Mesenchymal stem cell (in vitro differentiated cells and primary cell): ENCODE results near the gene LDLRAP1.

Experiments
- DNase-seq: peaks from one replicate; pipeline ENCODE4 v3.0.0-alpha.2; 2013
- H2AFZ ChIP-seq: one replicate; pipeline ENCODE4 v1.6.1; 2013; ENCODE audit warnings: low read depth, mild to moderate bottlenecking, control low read depth, inconsistent platforms, low read length, moderate library complexity
- H2AK5ac ChIP-seq: 2 replicates; pipeline ENCODE4 v1.6.1; 2013; ENCODE audit warnings: low read length, moderate library complexity, mild to moderate bottlenecking, inconsistent platforms; ENCODE audit not compliant: severe bottlenecking
- H2BK120ac ChIP-seq: one replicate; pipeline ENCODE4 v1.6.1; 2013; ENCODE audit warnings: low read depth, mild to moderate bottlenecking, inconsistent platforms, low read length, moderate library complexity
- H2BK12ac ChIP-seq, 2 experiments: one replicate each; pipeline ENCODE4 v1.6.1; 2013; ENCODE audit warnings: inconsistent platforms in 2 of 2, low read length in 2 of 2, mild to moderate bottlenecking in 2 of 2, moderate library complexity in 2 of 2, control low read depth in 1 of 2
- H2BK15ac ChIP-seq: one replicate; pipeline ENCODE4 v1.6.1; 2013; ENCODE audit warnings: mild to moderate bottlenecking, low read depth, inconsistent platforms; ENCODE audit not compliant: poor library complexity, severe bottlenecking
- H2BK5ac ChIP-seq: 2 replicates; pipeline ENCODE4 v1.6.1; 2013; ENCODE audit warnings: low read depth, mild to moderate bottlenecking, low read length, control low read depth, inconsistent platforms; ENCODE audit not compliant: poor library complexity, severe bottlenecking
- H3K14ac ChIP-seq, 2 experiments: one replicate each; pipeline ENCODE4 v1.6.1; 2013; ENCODE audit warnings: inconsistent platforms in 2 of 2, low read length in 2 of 2, control low read depth in 1 of 2, mild to moderate bottlenecking in 1 of 2, moderate library complexity in 1 of 2
- H3K18ac ChIP-seq, 2 experiments: one replicate each; pipeline ENCODE4 v1.6.1; 2013; ENCODE audit warnings: inconsistent platforms in 2 of 2, low read length in 2 of 2, control low read depth in 1 of 2, low read depth in 1 of 2, mild to moderate bottlenecking in 1 of 2
- H3K23ac ChIP-seq, 2 experiments: one replicate each; pipeline ENCODE4 v1.6.1; 2013; ENCODE audit warnings: inconsistent platforms in 2 of 2, low read length in 2 of 2, mild to moderate bottlenecking in 2 of 2, moderate library complexity in 2 of 2, control low read depth in 1 of 2
- H3K27ac ChIP-seq: 2 replicates; pipeline ENCODE4 v1.5.1; 2013; ENCODE audit warnings: mild to moderate bottlenecking, moderate library complexity, low read length, control low read depth, inconsistent platforms; ENCODE audit not compliant: poor library complexity, severe bottlenecking
- H3K27me3 ChIP-seq, 2 experiments: 2 replicates each; pipeline versions ENCODE4 v1.6.1 to v1.7.0; 2013; ENCODE audit warnings: low read length in 2 of 2, mild to moderate bottlenecking in 2 of 2, moderate library complexity in 2 of 2, control low read depth in 1 of 2, inconsistent platforms in 1 of 2; ENCODE audit not compliant: control insufficient read depth in 1 of 2, insufficient read depth in 1 of 2
- H3K36me3 ChIP-seq, 2 experiments: 2 replicates each; pipeline versions ENCODE4 v1.6.1 to v1.7.0; 2013; ENCODE audit warnings: low read length in 2 of 2, control low read depth in 1 of 2, inconsistent platforms in 1 of 2, low read depth in 1 of 2, mild to moderate bottlenecking in 1 of 2; ENCODE audit not compliant: insufficient read depth in 2 of 2, control insufficient read depth in 1 of 2
- H3K4ac ChIP-seq, 2 experiments: one replicate each; pipeline ENCODE4 v1.6.1; 2013; ENCODE audit warnings: inconsistent platforms in 2 of 2, low read length in 2 of 2, mild to moderate bottlenecking in 2 of 2, moderate library complexity in 2 of 2, control low read depth in 1 of 2, low read depth in 1 of 2
- H3K4me1 ChIP-seq: 2 replicates; pipeline ENCODE4 v1.6.1; 2013; ENCODE audit warnings: low read depth, low read length, control low read depth; ENCODE audit not compliant: control insufficient read depth, insufficient read depth
- H3K4me2 ChIP-seq: 2 replicates; pipeline ENCODE4 v1.6.1; 2013; ENCODE audit warnings: low read length, mild to moderate bottlenecking, inconsistent platforms; ENCODE audit not compliant: poor library complexity, severe bottlenecking
- H3K4me3 ChIP-seq, 2 experiments: 2 replicates each; pipeline versions ENCODE4 v1.5.1 to v1.7.0; 2013; ENCODE audit warnings: low read length in 2 of 2, mild to moderate bottlenecking in 2 of 2, control low read depth in 1 of 2, low read depth in 1 of 2; ENCODE audit not compliant: insufficient read depth in 1 of 2
- H3K79me1 ChIP-seq: replicated peaks from 2 replicates; pipeline ENCODE4 v1.6.1; 2013; ENCODE audit warnings: mild to moderate bottlenecking, control low read depth, low read length, inconsistent platforms; ENCODE audit not compliant: poor library complexity, severe bottlenecking
- H3K9ac ChIP-seq: 2 replicates; pipeline ENCODE4 v1.7.0; 2013; ENCODE audit warnings: mild to moderate bottlenecking, low read length, moderate library complexity
- H3K9me3 ChIP-seq: 2 replicates; pipeline ENCODE4 v1.7.0; 2013; ENCODE audit warnings: mild to moderate bottlenecking, low read length; ENCODE audit not compliant: control insufficient read depth
- H4K8ac ChIP-seq: one replicate; pipeline ENCODE4 v1.6.1; 2013; ENCODE audit warnings: inconsistent platforms, mild to moderate bottlenecking, low read length, moderate library complexity
- H4K91ac ChIP-seq: one replicate; pipeline ENCODE4 v1.6.1; 2013; ENCODE audit warnings: mild to moderate bottlenecking, low read length, inconsistent platforms
- WGBS: methylation state at CpG from one replicate; pipeline ENCODE4 v1.1.7; 2013; ENCODE audit warnings: mixed read lengths; 5-methylcytosine and 5-hydroxymethylcytosine counted together

LDLRAP1 gene

DNA sequence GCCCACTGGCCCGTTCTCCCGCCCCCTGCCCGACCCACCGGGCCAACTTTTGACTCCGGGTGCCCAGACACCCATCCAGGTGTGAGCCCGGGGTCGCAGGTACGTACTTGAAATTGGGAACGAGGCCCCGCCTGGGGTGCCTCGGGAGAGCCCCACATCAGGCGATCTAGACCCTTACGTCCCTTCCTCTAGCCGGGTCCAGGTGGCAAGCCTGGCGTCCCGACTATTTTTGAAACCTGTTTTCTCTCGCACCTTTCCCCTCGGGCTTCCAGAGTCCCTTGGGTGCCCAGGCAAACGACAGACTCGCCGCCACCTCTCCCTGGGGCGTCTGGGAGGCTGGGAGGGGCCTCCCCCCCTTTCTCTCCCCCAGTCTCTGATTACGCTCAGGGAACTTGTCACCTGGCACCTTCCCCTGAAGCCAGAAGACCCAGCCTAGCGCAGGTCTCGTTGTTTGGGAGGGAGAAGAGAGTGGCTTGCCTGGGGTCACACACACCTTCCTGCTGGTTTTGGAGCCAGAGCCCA is 898 bp downstream of the LDLRAP1 start:
- Histone ChIP-seq H3K4me1 (peaks cover 24% of the 10 kb centered on the region), H3K27me3 (peaks cover 0 to 3% of the 10 kb centered on the region in 2 experiments), H4K8ac (peak overlapping the region; percentile 7), H3K23ac (peak overlapping the region in 1 of 2 experiments; percentile 57), H3K79me1 (peaks cover 33% of the 10 kb centered on the region), H2BK15ac (peak overlapping the region; percentile 65), H3K4ac (peak overlapping the region in 1 of 2 experiments; percentile 37), H3K4me3 (peak overlapping the region; percentile 81 to 85), H2BK120ac (peak overlapping the region; percentile 11), H3K9me3 (no peaks in the 10 kb centered on the region), H2AFZ (peak overlapping the region; percentile 91), H3K9ac (peak overlapping the region; percentile 84), H3K27ac (no peak overlapping the region), H2BK5ac (no peak overlapping the region), H2AK5ac (no peak overlapping the region), H4K91ac (no peak overlapping the region), H3K36me3 (no peaks in the 10 kb centered on the region), H3K4me2 (peak overlapping the region; percentile 97), H2BK12ac (no peak overlapping the region), H3K18ac (peak overlapping the region; percentile 30 to 86), H3K14ac (peak overlapping the region in 1 of 2 experiments; percentile 86)
- no peak for DNase-seq
- whole genome bisulfite sequencing: 19% methylated on average over 23 of the region's 25 CpGs

DNA sequence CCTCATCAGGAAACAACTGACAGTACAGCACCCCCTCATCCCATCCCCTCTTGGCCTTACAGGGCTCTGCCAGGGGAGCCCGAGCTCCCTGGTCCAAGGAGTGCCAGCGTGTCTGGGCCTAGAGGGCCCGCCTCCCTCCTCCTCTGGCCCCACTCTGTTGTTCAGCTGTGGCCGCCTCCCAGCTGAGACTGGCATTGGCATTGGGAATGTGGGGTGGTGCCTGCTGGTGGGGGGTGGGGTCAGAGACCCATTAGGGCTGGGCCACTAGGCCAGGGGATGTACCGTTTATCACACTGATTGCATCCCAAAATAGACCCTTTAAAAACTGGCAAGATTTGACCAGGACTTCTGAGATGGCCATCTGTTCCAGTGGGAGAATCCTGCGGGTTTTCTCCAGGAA is 1.4 kb downstream of the LDLRAP1 start:
- H3K4me1 ChIP-seq: peaks cover 29% of the 10 kb centered on the region
- no peak for DNase-seq
- H3K4ac ChIP-seq: no peak overlapping the region
- no peaks in the 10 kb centered on the region for H3K9me3 ChIP-seq
- H2BK12ac ChIP-seq: no peak overlapping the region
- H3K23ac ChIP-seq: no peak overlapping the region
- H4K91ac ChIP-seq: no peak overlapping the region
- peak overlapping the region; percentile 97 for H3K4me2 ChIP-seq
- H2AK5ac ChIP-seq: no peak overlapping the region
- H2BK5ac ChIP-seq: no peak overlapping the region
- peaks cover 34% of the 10 kb centered on the region for H3K79me1 ChIP-seq
- 90% methylated on average over 6 of the region's 6 CpGs for WGBS
- H3K9ac ChIP-seq: peak overlapping the region; percentile 84
- no peak overlapping the region for H4K8ac ChIP-seq
- H3K4me3 ChIP-seq: peak overlapping the region in 1 of 2 experiments; percentile 85
- H2BK120ac ChIP-seq: no peak overlapping the region
- no peak overlapping the region for H2BK15ac ChIP-seq
- no peaks in the 10 kb centered on the region for H3K36me3 ChIP-seq
- no peak overlapping the region for H2AFZ ChIP-seq
- no peak overlapping the region for H3K14ac ChIP-seq
- H3K27me3 ChIP-seq: peaks cover 0 to 3% of the 10 kb centered on the region in 2 experiments
- no peak overlapping the region for H3K27ac ChIP-seq
- no peak overlapping the region for H3K18ac ChIP-seq

DNA sequence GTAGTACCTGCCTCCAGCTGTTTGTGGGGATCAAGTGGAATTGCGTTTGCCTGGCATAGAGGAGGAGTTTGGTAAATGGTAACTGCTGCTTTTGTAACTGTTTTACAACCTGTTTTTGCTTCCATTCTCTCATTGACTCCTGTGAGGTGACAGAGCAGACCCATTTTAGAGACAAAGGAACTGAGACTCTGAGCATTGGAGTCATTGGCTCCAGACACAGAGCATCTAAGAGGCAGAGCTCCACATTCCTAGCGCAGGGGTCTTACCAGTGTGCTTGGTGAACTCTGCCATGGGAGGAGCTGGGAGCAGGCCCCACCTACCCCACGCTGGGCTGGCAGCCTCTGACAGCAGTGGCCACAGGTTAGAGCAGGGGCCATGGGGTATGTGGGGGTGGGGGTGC is 2.4 kb downstream of the LDLRAP1 start:
- Histone ChIP-seq H3K27me3 (peaks cover 0 to 3% of the 10 kb centered on the region in 2 experiments), H3K4me2 (no peak overlapping the region)
- 88% methylated on average over 3 of the region's 3 CpGs for WGBS

DNA sequence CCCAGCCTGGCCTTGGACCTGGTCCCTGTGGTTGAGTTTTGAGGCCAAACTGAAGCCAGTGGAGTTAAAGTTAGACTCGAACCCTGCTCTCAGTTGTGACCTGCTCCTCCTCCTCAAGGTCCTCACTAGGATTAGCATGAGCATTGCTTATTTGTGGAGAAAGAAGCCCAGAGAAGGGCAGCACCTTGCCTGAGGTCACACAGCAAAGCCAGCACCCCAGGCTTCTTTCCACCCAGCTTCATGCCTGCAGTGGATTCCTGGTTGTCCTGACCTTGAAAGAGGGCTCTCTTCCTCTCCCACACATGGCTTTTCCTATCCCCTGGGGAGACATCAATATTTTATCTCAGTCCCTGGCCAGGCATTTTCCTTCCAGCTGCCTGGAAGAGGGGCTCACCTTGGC is 2.8 kb downstream of the LDLRAP1 start:
- Histone ChIP-seq H3K14ac (no peak overlapping the region), H2AFZ (no peak overlapping the region), H3K27me3 (peaks cover 0 to 3% of the 10 kb centered on the region in 2 experiments), H4K8ac (no peak overlapping the region), H3K18ac (no peak overlapping the region), H2BK12ac (no peak overlapping the region), H2BK15ac (no peak overlapping the region), H2BK120ac (no peak overlapping the region), H3K23ac (no peak overlapping the region), H3K27ac (no peak overlapping the region), H3K4ac (no peak overlapping the region), H3K4me3 (no peak overlapping the region), H3K4me2 (no peak overlapping the region), H2BK5ac (no peak overlapping the region), H3K79me1 (peaks cover 40% of the 10 kb centered on the region), H3K4me1 (peaks cover 36% of the 10 kb centered on the region), H3K9ac (no peak overlapping the region), H3K9me3 (no peaks in the 10 kb centered on the region), H2AK5ac (no peak overlapping the region), H4K91ac (no peak overlapping the region), H3K36me3 (no peaks in the 10 kb centered on the region)
- DNase-seq: no peak
- 100% methylated on average over 1 of the region's 1 CpG for WGBS

More for the DNA sequence above, 2.4 kb downstream of the LDLRAP1 start:
- no peak for DNase-seq
- H3K4me1 ChIP-seq: peaks cover 35% of the 10 kb centered on the region
- no peak overlapping the region for H4K91ac ChIP-seq
- no peak overlapping the region for H2BK15ac ChIP-seq
- no peaks in the 10 kb centered on the region for H3K9me3 ChIP-seq
- H3K9ac ChIP-seq: no peak overlapping the region
- H3K18ac ChIP-seq: no peak overlapping the region
- H2BK12ac ChIP-seq: no peak overlapping the region
- H3K36me3 ChIP-seq: no peaks in the 10 kb centered on the region
- no peak overlapping the region for H4K8ac ChIP-seq
- H3K27ac ChIP-seq: no peak overlapping the region
- H3K79me1 ChIP-seq: peaks cover 40% of the 10 kb centered on the region
- no peak overlapping the region for H3K23ac ChIP-seq
- no peak overlapping the region for H3K14ac ChIP-seq
- H2AFZ ChIP-seq: no peak overlapping the region
- H2AK5ac ChIP-seq: no peak overlapping the region
- no peak overlapping the region for H2BK5ac ChIP-seq
- no peak overlapping the region for H3K4ac ChIP-seq
- H2BK120ac ChIP-seq: no peak overlapping the region
- no peak overlapping the region for H3K4me3 ChIP-seq
